ENCODE data around the gene TSPOAP1. TPM values are rescaled to one million over a fixed set of nuclear protein-coding genes. Genes with fewer than 3 reads are reported as not detected.

TSPOAP1 gene
- total RNA-seq, 1 donor from 2014 or later, result 0.79 TPM

- Mint-ChIP-seq H3K36me3 (ENCODE audit: low read depth, unreplicated experiment) (no peaks in the 10 kb centered on the region), H3K4me1 (ENCODE audit: low read depth, unreplicated experiment) (peaks cover 9% of the 10 kb centered on the region), H3K9me3 (ENCODE audit: unreplicated experiment) (no peaks in the 10 kb centered on the region), H3K27me3 (ENCODE audit: low read depth, unreplicated experiment) (peaks cover 4% of the 10 kb centered on the region), H3K4me3 (ENCODE audit: unreplicated experiment) (no peak overlapping the region), H3K27ac (ENCODE audit: unreplicated experiment) (no peak overlapping the region)
- H3K4me2 ChIP-seq (ENCODE audit: low read length), result no peak overlapping the region
- H4K20me1 ChIP-seq (ENCODE audit: insufficient read depth, low read length), result no peaks in the 10 kb centered on the region
- TF ChIP-seq EZH2 (IDR thresholded peaks at IDR 0.05; ENCODE audit: insufficient read depth, low read length) (no peak), CTCF (IDR thresholded peaks at IDR 0.05; ENCODE audit: insufficient read depth, low read depth, low read length) (no peak)
- no peak for DNase-seq (ENCODE audit: low read depth)
- H3K4me1 ChIP-seq (ENCODE audit: insufficient read depth, low read length), result no peaks in the 10 kb centered on the region
- no peak overlapping the region for H3K9ac ChIP-seq (ENCODE audit: low read length)
- no peak overlapping the region for H3K4me3 ChIP-seq (ENCODE audit: insufficient read depth, low read depth, low read length)
- no peaks in the 10 kb centered on the region for H3K36me3 ChIP-seq (ENCODE audit: insufficient read depth, low read length)
- H3K27ac ChIP-seq (ENCODE audit: low read depth, low read length), result no peak overlapping the region
- FAIRE-seq, result no peak
- no peaks in the 10 kb centered on the region for H3K9me3 ChIP-seq (ENCODE audit: insufficient read depth, low read depth, low read length)
- no peak overlapping the region for H2AFZ ChIP-seq (ENCODE audit: low read depth, low read length)
- no peaks in the 10 kb centered on the region for H3K27me3 ChIP-seq (ENCODE audit: insufficient read depth, low read length)
- no peaks in the 10 kb centered on the region for H3K79me2 ChIP-seq (ENCODE audit: insufficient read depth, low read length)
These were observed 40.8 kb upstream of the TSPOAP1 start for GRCh38 chr17:58369214-58370031.

- no peak overlapping the region for H3K4me2 ChIP-seq (ENCODE audit: low read length)
- DNase-seq (ENCODE audit: low read depth) (no peak), FAIRE-seq (no peak)
- no peaks in the 10 kb centered on the region for H3K9me3 ChIP-seq (ENCODE audit: insufficient read depth, low read depth, low read length)
- Mint-ChIP-seq H3K4me3 (ENCODE audit: unreplicated experiment) (no peak overlapping the region), H3K27me3 (ENCODE audit: low read depth, unreplicated experiment) (peaks cover 4% of the 10 kb centered on the region), H3K36me3 (ENCODE audit: low read depth, unreplicated experiment) (no peaks in the 10 kb centered on the region), H3K4me1 (ENCODE audit: low read depth, unreplicated experiment) (peaks cover 11% of the 10 kb centered on the region), H3K9me3 (ENCODE audit: unreplicated experiment) (no peaks in the 10 kb centered on the region), H3K27ac (ENCODE audit: unreplicated experiment) (no peak overlapping the region)
- H2AFZ ChIP-seq (ENCODE audit: low read depth, low read length), result no peak overlapping the region
- H4K20me1 ChIP-seq (ENCODE audit: insufficient read depth, low read length), result no peaks in the 10 kb centered on the region
- no peak overlapping the region for H3K27ac ChIP-seq (ENCODE audit: low read depth, low read length)
- H3K9ac ChIP-seq (ENCODE audit: low read length), result no peak overlapping the region
- H3K27me3 ChIP-seq (ENCODE audit: insufficient read depth, low read length), result peaks cover 4% of the 10 kb centered on the region
- H3K79me2 ChIP-seq (ENCODE audit: insufficient read depth, low read length), result no peaks in the 10 kb centered on the region
- TF ChIP-seq CTCF (IDR thresholded peaks at IDR 0.05; ENCODE audit: insufficient read depth, low read depth, low read length), result no peak
- no peak for TF ChIP-seq EZH2 (IDR thresholded peaks at IDR 0.05; ENCODE audit: insufficient read depth, low read length)
- H3K36me3 ChIP-seq (ENCODE audit: insufficient read depth, low read length), result no peaks in the 10 kb centered on the region
- H3K4me3 ChIP-seq (ENCODE audit: insufficient read depth, low read depth, low read length), result no peak overlapping the region
- no peaks in the 10 kb centered on the region for H3K4me1 ChIP-seq (ENCODE audit: insufficient read depth, low read length)
These were observed 40.2 kb upstream of the TSPOAP1 start for GRCh38 chr17:58368860-58369213.

- no peak overlapping the region for H3K27ac Mint-ChIP-seq (ENCODE audit: unreplicated experiment)
- H3K27ac ChIP-seq (ENCODE audit: low read depth, low read length), result no peak overlapping the region
- FAIRE-seq (no peak), DNase-seq (ENCODE audit: low read depth) (no peak)
- H3K36me3 ChIP-seq (ENCODE audit: insufficient read depth, low read length), result no peaks in the 10 kb centered on the region
- H3K4me3 ChIP-seq (ENCODE audit: insufficient read depth, low read depth, low read length), result no peak overlapping the region
- no peaks in the 10 kb centered on the region for H3K9me3 Mint-ChIP-seq (ENCODE audit: unreplicated experiment)
- H2AFZ ChIP-seq (ENCODE audit: low read depth, low read length), result no peak overlapping the region
- H3K4me1 ChIP-seq (ENCODE audit: insufficient read depth, low read length), result no peaks in the 10 kb centered on the region
- no peaks in the 10 kb centered on the region for H3K79me2 ChIP-seq (ENCODE audit: insufficient read depth, low read length)
- no peak overlapping the region for H3K4me2 ChIP-seq (ENCODE audit: low read length)
- H3K27me3 ChIP-seq (ENCODE audit: insufficient read depth, low read length), result peaks cover 6% of the 10 kb centered on the region
- no peaks in the 10 kb centered on the region for H3K36me3 Mint-ChIP-seq (ENCODE audit: low read depth, unreplicated experiment)
- TF ChIP-seq CTCF (IDR thresholded peaks at IDR 0.05; ENCODE audit: insufficient read depth, low read depth, low read length), result no peak
- TF ChIP-seq EZH2 (IDR thresholded peaks at IDR 0.05; ENCODE audit: insufficient read depth, low read length), result no peak
- no peaks in the 10 kb centered on the region for H4K20me1 ChIP-seq (ENCODE audit: insufficient read depth, low read length)
- H3K4me1 Mint-ChIP-seq (ENCODE audit: low read depth, unreplicated experiment), result peaks cover 8% of the 10 kb centered on the region
- H3K27me3 Mint-ChIP-seq (ENCODE audit: low read depth, unreplicated experiment), result peaks cover 12% of the 10 kb centered on the region
- no peak overlapping the region for H3K9ac ChIP-seq (ENCODE audit: low read length)
- no peak overlapping the region for H3K4me3 Mint-ChIP-seq (ENCODE audit: unreplicated experiment)
- no peaks in the 10 kb centered on the region for H3K9me3 ChIP-seq (ENCODE audit: insufficient read depth, low read depth, low read length)
These were observed 38.9 kb upstream of the TSPOAP1 start for GRCh38 chr17:58367461-58367860.
